ENCODE results near the gene LRRK1. TPM values are rescaled to one million over a fixed set of nuclear protein-coding genes. Genes with fewer than 3 reads are reported as not detected.
"Not testable (repeated sequence)": the region's sequence is repeated elsewhere in the genome, so short reads cannot be mapped to it uniquely, and the experiment has no call there.

The LRRK1 gene
- total and polyA plus RNA-seq, 2 of the 13 experiments (the other 11 are each of a cell fraction or from before 2014, with no cell fraction given), result 0.13 to 1.2 TPM

DNA sequence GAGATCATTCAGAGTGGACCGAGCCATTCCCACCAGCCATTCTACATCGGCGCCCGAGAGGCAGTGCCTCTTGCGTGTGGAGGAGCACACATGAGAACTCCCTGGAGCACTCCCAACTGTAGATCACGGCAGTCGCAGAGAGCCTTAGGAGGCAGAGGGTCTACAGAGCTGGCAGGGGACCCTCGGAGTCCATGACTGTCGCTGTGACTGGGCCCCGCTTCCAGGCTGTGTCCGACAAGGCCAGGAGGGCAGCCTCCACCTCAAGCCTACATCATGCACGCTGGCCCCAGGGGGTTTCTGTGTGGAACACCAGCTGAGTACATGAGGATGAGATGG is 173.7 kb downstream of the LRRK1 start:
- Histone ChIP-seq H3K9me3 (ENCODE audit: low read length) (no peaks in the 10 kb centered on the region), H4K20me1 (ENCODE audit: insufficient read depth, low read length) (no peaks in the 10 kb centered on the region), H3K27ac (ENCODE audit: extremely low read length, insufficient read depth, low read length) (no peak overlapping the region), H3K4me1 (ENCODE audit: insufficient read depth, low read length) (peaks cover 49% of the 10 kb centered on the region), H2AFZ (ENCODE audit: low read length) (no peak overlapping the region), H3K36me3 (replicated peaks in 1 of 2; ENCODE audit: control insufficient read depth in 1 of 2, insufficient read depth in 2 of 2, low read length in 2 of 2) (no peaks in the 10 kb centered on the region), H3K4me3 (replicated peaks in 1 of 3; ENCODE audit: insufficient read depth in 1 of 3, low read depth in 2 of 3, low read length in 3 of 3) (no peak overlapping the region), H3K79me2 (ENCODE audit: insufficient read depth, low read length) (peaks cover 15% of the 10 kb centered on the region), H3K4me2 (ENCODE audit: low read depth, low read length) (no peak overlapping the region), H3K27me3 (ENCODE audit: control insufficient read depth in 1 of 2, insufficient read depth in 2 of 2, low read length in 2 of 2) (peaks cover 0 to 11% of the 10 kb centered on the region in 2 experiments; a peak in 1 of 5 replicates), H3K9ac (ENCODE audit: insufficient read depth, low read depth, low read length) (no peak overlapping the region)
- FAIRE-seq (no peak), ATAC-seq (no peak), DNase-seq (ENCODE audit: low spot score) (no peak)
- 100% methylated on average over 5 of the region's 12 CpGs for WGBS (ENCODE audit: low lambda C conversion rate)
- TF ChIP-seq ARNT2 (CRISPR knock-in tag; IDR thresholded peaks at IDR 0.05; ENCODE audit: low read depth), result no peak
- TF ChIP-seq ZNF263 (CRISPR knock-in tag; IDR thresholded peaks at IDR 0.05), result peak; percentile 74
- in situ Hi-C loops (cut with HindIII; ENCODE audit: extremely low pct_ligation_motif_present, low pct_unique_long_range_greater_than_20kb) (loop anchor here (5.0 kb wide), 1 partner anchor 34 kb away; no protein-coding TSS in a partner anchor), intact Hi-C loops (cut with micrococcal nuclease; ENCODE audit: unreplicated experiment) (loop anchor here (5.0 kb wide), 1 partner anchor 34 kb away; no protein-coding TSS in a partner anchor)
- no TSS peak for BruUV-seq (replicated peaks)
- CTCF ChIA-PET (ENCODE audit: low intra/inter-chr PET ratio, low total read pairs), result interaction anchor here (5.4 kb wide), 1 partner anchor 165 kb away, joined by 37 read pairs; no protein-coding TSS in a partner anchor
- POLR2A ChIA-PET, result interaction anchor here (3.4 kb wide), 1 partner anchor 23 kb away, joined by 36 read pairs; no protein-coding TSS in a partner anchor

DNA sequence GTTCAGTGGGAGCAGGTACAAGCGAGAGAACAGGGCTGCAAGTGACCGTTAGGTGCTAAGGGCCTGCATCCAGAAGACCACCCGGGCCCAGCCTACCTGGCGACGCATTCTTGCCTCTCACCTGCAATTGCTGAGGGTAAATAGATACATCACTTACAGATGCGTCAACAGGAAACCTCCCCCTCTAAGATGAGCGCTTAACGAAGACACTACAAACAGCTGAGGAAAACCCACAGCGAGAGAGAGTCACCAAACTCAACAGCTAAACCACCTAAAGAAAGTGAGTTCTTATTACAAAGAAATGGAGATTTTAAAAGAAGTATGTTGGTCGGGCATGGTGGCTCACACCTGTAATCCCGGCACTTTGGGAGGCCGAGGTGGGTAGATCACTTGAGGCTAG is 174.8 kb downstream of the LRRK1 start:
- TF ChIP-seq HMG20A (CRISPR knock-in tag; IDR thresholded peaks at IDR 0.05; ENCODE audit: borderline replicate concordance) (no peak), ZBTB7A (CRISPR knock-in tag; IDR thresholded peaks at IDR 0.05) (no peak)
- TF ChIP-seq, protein P1, sequence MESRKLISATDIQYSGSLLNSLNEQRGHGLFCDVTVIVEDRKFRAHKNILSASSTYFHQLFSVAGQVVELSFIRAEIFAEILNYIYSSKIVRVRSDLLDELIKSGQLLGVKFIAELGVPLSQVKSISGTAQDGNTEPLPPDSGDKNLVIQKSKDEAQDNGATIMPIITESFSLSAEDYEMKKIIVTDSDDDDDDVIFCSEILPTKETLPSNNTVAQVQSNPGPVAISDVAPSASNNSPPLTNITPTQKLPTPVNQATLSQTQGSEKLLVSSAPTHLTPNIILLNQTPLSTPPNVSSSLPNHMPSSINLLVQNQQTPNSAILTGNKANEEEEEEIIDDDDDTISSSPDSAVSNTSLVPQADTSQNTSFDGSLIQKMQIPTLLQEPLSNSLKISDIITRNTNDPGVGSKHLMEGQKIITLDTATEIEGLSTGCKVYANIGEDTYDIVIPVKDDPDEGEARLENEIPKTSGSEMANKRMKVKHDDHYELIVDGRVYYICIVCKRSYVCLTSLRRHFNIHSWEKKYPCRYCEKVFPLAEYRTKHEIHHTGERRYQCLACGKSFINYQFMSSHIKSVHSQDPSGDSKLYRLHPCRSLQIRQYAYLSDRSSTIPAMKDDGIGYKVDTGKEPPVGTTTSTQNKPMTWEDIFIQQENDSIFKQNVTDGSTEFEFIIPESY (CRISPR knock-in tag; IDR thresholded peaks at IDR 0.05), result no peak
- TF ChIP-seq, protein P2, sequence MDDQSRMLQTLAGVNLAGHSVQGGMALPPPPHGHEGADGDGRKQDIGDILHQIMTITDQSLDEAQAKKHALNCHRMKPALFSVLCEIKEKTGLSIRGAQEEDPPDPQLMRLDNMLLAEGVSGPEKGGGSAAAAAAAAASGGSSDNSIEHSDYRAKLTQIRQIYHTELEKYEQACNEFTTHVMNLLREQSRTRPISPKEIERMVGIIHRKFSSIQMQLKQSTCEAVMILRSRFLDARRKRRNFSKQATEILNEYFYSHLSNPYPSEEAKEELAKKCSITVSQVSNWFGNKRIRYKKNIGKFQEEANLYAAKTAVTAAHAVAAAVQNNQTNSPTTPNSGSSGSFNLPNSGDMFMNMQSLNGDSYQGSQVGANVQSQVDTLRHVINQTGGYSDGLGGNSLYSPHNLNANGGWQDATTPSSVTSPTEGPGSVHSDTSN (CRISPR knock-in tag; IDR thresholded peaks at IDR 0.05; ENCODE audit: borderline replicate concordance), result no peak
- H2AFZ ChIP-seq (ENCODE audit: low read length), result no peak overlapping the region
- H3K4me2 ChIP-seq (ENCODE audit: low read depth, low read length), result no peak overlapping the region
- FAIRE-seq (no peak), ATAC-seq (no peak), DNase-seq (ENCODE audit: low spot score) (no peak)
- ChIA-PET CTCF (ENCODE audit: low intra/inter-chr PET ratio, low total read pairs) (no interaction called here), POLR2A (no interaction called here)
- H4K20me1 ChIP-seq (ENCODE audit: insufficient read depth, low read length), result no peaks in the 10 kb centered on the region
- no peak overlapping the region for H3K27ac ChIP-seq (ENCODE audit: extremely low read length, insufficient read depth, low read length)
- H3K9me3 ChIP-seq (ENCODE audit: low read length), result no peaks in the 10 kb centered on the region
- BruUV-seq (replicated peaks), result no TSS peak
- peaks cover 0 to 11% of the 10 kb centered on the region in 2 experiments; a peak in 1 of 5 replicates for H3K27me3 ChIP-seq (ENCODE audit: control insufficient read depth in 1 of 2, insufficient read depth in 2 of 2, low read length in 2 of 2)
- in situ Hi-C loops (cut with HindIII; ENCODE audit: extremely low pct_ligation_motif_present, low pct_unique_long_range_greater_than_20kb) (loop anchor here (5.0 kb wide), 1 partner anchor 33 kb away; no protein-coding TSS in a partner anchor), intact Hi-C loops (cut with micrococcal nuclease; ENCODE audit: unreplicated experiment) (loop anchor here (5.0 kb wide), 1 partner anchor 33 kb away; no protein-coding TSS in a partner anchor)
- peaks cover 9% of the 10 kb centered on the region for H3K79me2 ChIP-seq (ENCODE audit: insufficient read depth, low read length)
- 68% methylated on average over 11 of the region's 12 CpGs for WGBS (ENCODE audit: low lambda C conversion rate)
- no peaks in the 10 kb centered on the region for H3K36me3 ChIP-seq (replicated peaks in 1 of 2; ENCODE audit: control insufficient read depth in 1 of 2, insufficient read depth in 2 of 2, low read length in 2 of 2)
- H3K9ac ChIP-seq (ENCODE audit: insufficient read depth, low read depth, low read length), result no peak overlapping the region
- H3K4me1 ChIP-seq (ENCODE audit: insufficient read depth, low read length), result peaks cover 40% of the 10 kb centered on the region
- no peak overlapping the region for H3K4me3 ChIP-seq (replicated peaks in 1 of 3; ENCODE audit: insufficient read depth in 1 of 3, low read depth in 2 of 3, low read length in 3 of 3)

DNA sequence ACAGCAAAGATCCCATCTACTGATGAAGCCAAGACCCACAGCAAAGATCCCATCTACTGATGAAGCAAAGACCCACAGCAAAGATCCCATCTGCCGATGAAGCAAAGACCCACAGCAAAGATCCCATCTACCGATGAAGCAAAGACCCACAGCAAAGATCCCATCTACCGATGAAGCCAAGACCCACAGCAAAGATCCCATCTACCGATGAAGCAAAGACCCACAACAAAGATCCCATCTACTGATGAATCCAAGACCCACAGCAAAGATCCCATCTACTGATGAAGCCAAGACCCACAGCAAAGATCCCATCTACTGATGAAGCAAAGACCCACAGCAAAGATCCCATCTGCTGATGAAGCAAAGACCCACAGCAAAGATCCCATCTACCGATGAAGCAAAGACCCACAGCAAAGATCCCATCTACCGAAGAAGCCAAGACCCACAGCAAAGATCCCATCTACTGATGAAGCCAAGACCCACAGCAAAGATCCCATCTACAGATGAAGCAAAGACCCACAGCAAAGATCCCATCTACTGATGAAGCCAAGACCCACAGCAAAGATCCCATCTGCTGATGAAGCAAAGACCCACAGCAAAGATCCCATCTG is 176.7 kb downstream of the LRRK1 start:
- intact Hi-C loops (cut with micrococcal nuclease; ENCODE audit: unreplicated experiment); H3K9me3 ChIP-seq (ENCODE audit: low read length); DNase-seq (ENCODE audit: low spot score); FAIRE-seq; H3K36me3 ChIP-seq (replicated peaks in 1 of 2; ENCODE audit: control insufficient read depth in 1 of 2, insufficient read depth in 2 of 2, low read length in 2 of 2); H3K79me2 ChIP-seq (ENCODE audit: insufficient read depth, low read length); in situ Hi-C loops (cut with HindIII; ENCODE audit: extremely low pct_ligation_motif_present, low pct_unique_long_range_greater_than_20kb); H3K27ac ChIP-seq (ENCODE audit: extremely low read length, insufficient read depth, low read length); H3K4me2 ChIP-seq (ENCODE audit: low read depth, low read length); H4K20me1 ChIP-seq (ENCODE audit: insufficient read depth, low read length); ATAC-seq; H3K4me3 ChIP-seq (replicated peaks in 1 of 3; ENCODE audit: insufficient read depth in 1 of 3, low read depth in 2 of 3, low read length in 3 of 3); H3K9ac ChIP-seq (ENCODE audit: insufficient read depth, low read depth, low read length); CTCF ChIA-PET (ENCODE audit: low intra/inter-chr PET ratio, low total read pairs); POLR2A ChIA-PET; BruUV-seq (replicated peaks); H2AFZ ChIP-seq (ENCODE audit: low read length): not testable (repeated sequence)
- 79% methylated on average over 6 of the region's 6 CpGs for WGBS (ENCODE audit: low lambda C conversion rate)
- Histone ChIP-seq H3K27me3 (ENCODE audit: control insufficient read depth in 1 of 2, insufficient read depth in 2 of 2, low read length in 2 of 2) (peaks cover 1 to 19% of the 10 kb centered on the region in 2 experiments; a peak in 2 of 5 replicates), H3K4me1 (ENCODE audit: insufficient read depth, low read length) (peaks cover 21% of the 10 kb centered on the region)
